ENCODE data around the gene NDUFB6. TPM values are rescaled to one million over a fixed set of nuclear protein-coding genes. Genes with fewer than 3 reads are reported as not detected.

NDUFB6 gene
- polyA plus RNA-seq, 2 of the 4 experiments (the other 2 are of a cell fraction): 91.0 to 158 TPM

GRCh38 chr9:32574858-32575257 lies 1.9 kb upstream of the NDUFB6 start (continued):
- no peak for TF ChIP-seq KDM1A (IDR thresholded peaks at IDR 0.05; ENCODE audit: low read depth)
- TF ChIP-seq BCL3 (IDR thresholded peaks at IDR 0.05): no peak
- TF ChIP-seq ZC3H11A (IDR thresholded peaks at IDR 0.05): no peak
- no peak for TF ChIP-seq EP300 (IDR thresholded peaks at IDR 0.05)
- no peak for TF ChIP-seq EHMT2 (IDR thresholded peaks at IDR 0.05; ENCODE audit: low read depth)

- TF ChIP-seq CHD2 (IDR thresholded peaks at IDR 0.05; ENCODE audit: low read length, partially characterized antibody): no peak
- TF ChIP-seq RNF2 (IDR thresholded peaks at IDR 0.05; ENCODE audit: borderline replicate concordance, low read depth): no peak
- FAIRE-seq (no peak), DNase-seq (ENCODE audit: low read depth in 1 of 2, low spot score in 1 of 2) (no peak), ATAC-seq (no peak)
- H3K4me2 ChIP-seq: peak overlapping the region; percentile 83
- 80% methylated on average over 7 of the region's 7 CpGs for WGBS (ENCODE audit: missing lambda C conversion rate)
- no peak overlapping the region; a peak in 1 of 6 replicates for H3K27ac ChIP-seq
- POLR2A ChIA-PET: interaction anchor here (0.6 to 2.3 kb wide), 6 partner anchors 8 to 451 kb away, joined by 3 to 14 read pairs (median 4); partner anchors contain the start of genes ACO1, DNAJA1 and SMIM27
- H3K4me3 ChIP-seq: no peak overlapping the region
- no peaks in the 10 kb centered on the region for H3K9me3 ChIP-seq
- H3K4me1 ChIP-seq: peaks cover 17% of the 10 kb centered on the region
- CTCF ChIA-PET: interaction anchor here (0.7 to 13.6 kb wide), 11 partner anchors 13 to 397 kb away, joined by 3 to 507 read pairs (median 8); partner anchors contain the start of genes ACO1 and RIGI
Measured at GRCh38 chr9:32573821-32574220, 862 bp upstream of the NDUFB6 start.

- ATAC-seq: peak; percentile 95 to 96
- Histone ChIP-seq H3K4me1 (peaks cover 17% of the 10 kb centered on the region), H3K9me3 (no peaks in the 10 kb centered on the region), H3K4me3 (peak overlapping the region; percentile 90), H3K27ac (peak overlapping the region; percentile 79 to 92), H3K4me2 (peak overlapping the region; percentile 83)
- peak; percentile 55 to 64 for TF ChIP-seq RAD21 (conservative IDR thresholded peaks at IDR 0.05 in 1 of 2, IDR thresholded peaks at IDR 0.05 in 1 of 2)
- no peak for TF ChIP-seq CBX2 (IDR thresholded peaks at IDR 0.05; ENCODE audit: borderline replicate concordance, low read depth)
- no peak for TF ChIP-seq MAZ (IDR thresholded peaks at IDR 0.05; ENCODE audit: borderline replicate concordance, low read depth, low read length)
- no peak for TF ChIP-seq NFE2L2 (conservative IDR thresholded peaks at IDR 0.05; ENCODE audit: low read length)
- peak; percentile 58 for TF ChIP-seq USF2 (IDR thresholded peaks at IDR 0.05)
- TF ChIP-seq SMC3 (IDR thresholded peaks at IDR 0.05): peak; percentile 81
- no peak for TF ChIP-seq TFCP2L1 (CRISPR knock-in tag; IDR thresholded peaks at IDR 0.05)
- TF ChIP-seq FOXS1 (CRISPR knock-in tag; IDR thresholded peaks at IDR 0.05): no peak
- no peak for TF ChIP-seq HOXA7 (CRISPR knock-in tag; IDR thresholded peaks at IDR 0.05)
- TF ChIP-seq KDM5A (IDR thresholded peaks at IDR 0.05): peak; percentile 77; the same call in 1 of the 2 replicates
- peak; percentile 67 for TF ChIP-seq CTCF (IDR thresholded peaks at IDR 0.05)
- no peak for TF ChIP-seq FOSL2 (IDR thresholded peaks at IDR 0.05)
- TF ChIP-seq FOSL2 (CRISPR knock-in tag; IDR thresholded peaks at IDR 0.05): peak; percentile 34; the same call in 1 of the 2 replicates
- no peak for TF ChIP-seq JUN (IDR thresholded peaks at IDR 0.05)
- DNase-seq (ENCODE audit: low read depth in 1 of 2, low spot score in 1 of 2): peak; percentile 79 to 89
- ChIA-PET POLR2A (interaction anchor here (0.7 to 2.3 kb wide), 7 partner anchors 16 to 453 kb away, joined by 3 to 14 read pairs (median 5); partner anchors contain the start of genes ACO1, DNAJA1 and SMIM27), CTCF (interaction anchor here (0.6 to 13.6 kb wide), 36 partner anchors 8 to 428 kb away, joined by 3 to 507 read pairs (median 4); partner anchors contain the start of genes ACO1, RIGI, SMIM27 and TOPORS)
- peak; percentile 18 for FAIRE-seq
- 1% methylated on average over 17 of the region's 17 CpGs for WGBS (ENCODE audit: missing lambda C conversion rate)
Measured at GRCh38 chr9:32571969-32572899, 725 bp downstream of the NDUFB6 start.

All from A549 (cell line).